Neuronal stem cell (in vitro differentiated cells): ENCODE measurements around the gene FHOD3.

ENCODE experiments used
- DNase-seq: peaks from one replicate; pipeline ENCODE4 v3.0.0-alpha.2; 2013; ENCODE audit warnings: low spot score
- H2AFZ ChIP-seq: one replicate; pipeline ENCODE4 v1.6.1; 2013; ENCODE audit warnings: mild to moderate bottlenecking, low read length, inconsistent platforms
- H2AK5ac ChIP-seq: 2 replicates; pipeline ENCODE4 v1.6.1; 2013; ENCODE audit warnings: low read depth, mild to moderate bottlenecking, inconsistent platforms, low read length, moderate library complexity, mixed read lengths
- H2BK120ac ChIP-seq: 2 replicates; pipeline ENCODE4 v1.6.1; 2013; ENCODE audit warnings: low read depth, mild to moderate bottlenecking, inconsistent platforms, low read length, moderate library complexity, mixed read lengths
- H2BK12ac ChIP-seq: one replicate; pipeline ENCODE4 v1.6.1; 2013; ENCODE audit warnings: low read length, inconsistent platforms
- H2BK15ac ChIP-seq: 2 replicates; pipeline ENCODE4 v1.6.1; 2013; ENCODE audit warnings: mild to moderate bottlenecking, low read length, inconsistent platforms, mixed read lengths
- H2BK5ac ChIP-seq: one replicate; pipeline ENCODE4 v1.6.1; 2013; ENCODE audit warnings: inconsistent platforms, mild to moderate bottlenecking, low read length, moderate library complexity
- H3K14ac ChIP-seq: one replicate; pipeline ENCODE4 v1.6.1; 2013; ENCODE audit warnings: low read length, inconsistent platforms
- H3K18ac ChIP-seq: 2 replicates; pipeline ENCODE4 v1.6.1; 2013; ENCODE audit warnings: low read length, inconsistent platforms
- H3K23ac ChIP-seq: 2 replicates; pipeline ENCODE4 v1.6.1; 2013; ENCODE audit warnings: low read depth, mild to moderate bottlenecking, mixed read lengths, low read length, inconsistent platforms; ENCODE audit not compliant: poor library complexity
- H3K27ac ChIP-seq: replicated peaks from 3 replicates; pipeline ENCODE4 v1.5.1; 2013; ENCODE audit warnings: low read length, inconsistent platforms
- H3K27me3 ChIP-seq, 3 experiments: 2 replicates each; pipeline ENCODE4 v1.6.1; 2013; ENCODE audit warnings: low read length in 3 of 3, mild to moderate bottlenecking in 2 of 3, inconsistent platforms in 1 of 3, low read depth in 1 of 3, mixed read lengths in 1 of 3, moderate library complexity in 1 of 3; ENCODE audit not compliant: control insufficient read depth in 3 of 3, insufficient read depth in 3 of 3
- H3K36me3 ChIP-seq, 2 donors: replicated peaks in 1 of 2; 2 replicates each; pipeline ENCODE4 v1.6.1; 2013; ENCODE audit warnings: low read length in 2 of 2; ENCODE audit not compliant: control insufficient read depth in 2 of 2, insufficient read depth in 2 of 2
- H3K4ac ChIP-seq: 2 replicates; pipeline ENCODE4 v1.6.1; 2013; ENCODE audit warnings: inconsistent platforms, mild to moderate bottlenecking, low read length, moderate library complexity
- H3K4me1 ChIP-seq, 2 donors: 1 replicate in 1 of 2; 2 replicates in 1 of 2; pipeline ENCODE4 v1.6.1; 2013; ENCODE audit warnings: low read length in 2 of 2, low read depth in 1 of 2; ENCODE audit not compliant: control insufficient read depth in 2 of 2, insufficient read depth in 1 of 2
- H3K4me2 ChIP-seq: one replicate; pipeline ENCODE4 v1.6.1; 2013; ENCODE audit warnings: mild to moderate bottlenecking, low read length, inconsistent platforms; ENCODE audit not compliant: insufficient read depth, poor library complexity, severe bottlenecking
- H3K4me3 ChIP-seq, 2 donors: 2 replicates each; pipeline ENCODE4 v1.5.1; 2013; ENCODE audit warnings: low read length in 2 of 2, mild to moderate bottlenecking in 2 of 2, inconsistent platforms in 1 of 2, moderate library complexity in 1 of 2
- H3K79me1 ChIP-seq: one replicate; pipeline ENCODE4 v1.6.1; 2013; ENCODE audit warnings: low read depth, mild to moderate bottlenecking, inconsistent platforms, low read length, moderate library complexity
- H3K9ac ChIP-seq: one replicate; pipeline ENCODE4 v1.6.1; 2013; ENCODE audit warnings: mild to moderate bottlenecking, low read depth, low read length, inconsistent platforms; ENCODE audit not compliant: poor library complexity
- H3K9me3 ChIP-seq, 2 donors: replicated peaks in 1 of 2; 2 replicates each; pipeline versions ENCODE3 to v1.6.1; 2013; ENCODE audit warnings: low read length in 2 of 2, mild to moderate bottlenecking in 2 of 2, inconsistent platforms in 1 of 2, low read depth in 1 of 2, mixed read lengths in 1 of 2, moderate library complexity in 1 of 2; ENCODE audit not compliant: control insufficient read depth in 2 of 2, insufficient read depth in 1 of 2
- H4K8ac ChIP-seq: one replicate; pipeline ENCODE4 v1.6.1; 2013; ENCODE audit warnings: low read depth, mild to moderate bottlenecking, inconsistent platforms, low read length, moderate library complexity
- H4K91ac ChIP-seq: one replicate; pipeline ENCODE4 v1.6.1; 2013; ENCODE audit warnings: low read length, low read depth, mild to moderate bottlenecking, inconsistent platforms; ENCODE audit not compliant: poor library complexity
- WGBS, 2 donors: extraction: QIAGEN DNeasy Blood & Tissue Kit; methylation state at CpG; one replicate each; pipeline ENCODE4 v1.1.7; 2013; ENCODE audit warnings: missing lambda C conversion rate in 2 of 2, mixed read lengths in 1 of 2; ENCODE audit not compliant: insufficient read length in 2 of 2, insufficient replicate concordance in 1 of 2; ENCODE audit errors: extremely low coverage in 2 of 2; 5-methylcytosine and 5-hydroxymethylcytosine counted together

The FHOD3 gene

GRCh38 chr18:36374262-36374661, 76.7 kb downstream of the FHOD3 start:
- Histone ChIP-seq H3K9me3 (peaks cover 2 to 3% of the 10 kb centered on the region in 2 donors), H3K36me3 (peaks cover 0 to 34% of the 10 kb centered on the region in 2 donors), H4K8ac (no peak overlapping the region), H3K27me3 (no peaks in the 10 kb centered on the region), H2BK120ac (no peak overlapping the region), H3K18ac (no peak overlapping the region), H3K4me3 (no peak overlapping the region), H3K4me2 (no peak overlapping the region), H3K27ac (no peak overlapping the region), H3K9ac (no peak overlapping the region), H2BK15ac (no peak overlapping the region), H2AFZ (no peak overlapping the region), H4K91ac (no peak overlapping the region), H3K4me1 (peaks cover 0 to 6% of the 10 kb centered on the region in 2 donors), H3K14ac (no peak overlapping the region), H3K79me1 (no peaks in the 10 kb centered on the region), H2AK5ac (no peak overlapping the region), H3K4ac (no peak overlapping the region), H3K23ac (no peak overlapping the region), H2BK12ac (no peak overlapping the region), H2BK5ac (no peak overlapping the region)
- WGBS, 2 donors, result no CpG with 5 or more reads among the region's 3 CpGs
- DNase-seq, result no peak

- Histone ChIP-seq H2BK5ac (no peak overlapping the region), H4K8ac (no peak overlapping the region), H3K4ac (no peak overlapping the region), H3K14ac (no peak overlapping the region), H3K27me3 (no peaks in the 10 kb centered on the region), H3K36me3 (peaks cover 0 to 30% of the 10 kb centered on the region in 2 donors), H3K18ac (no peak overlapping the region), H4K91ac (no peak overlapping the region), H3K27ac (no peak overlapping the region), H3K4me1 (peaks cover 0 to 6% of the 10 kb centered on the region in 2 donors), H3K4me3 (no peak overlapping the region), H3K9me3 (peaks cover 0 to 3% of the 10 kb centered on the region in 2 donors), H2BK12ac (no peak overlapping the region), H3K4me2 (no peak overlapping the region), H2AFZ (no peak overlapping the region), H3K23ac (no peak overlapping the region), H3K9ac (no peak overlapping the region), H2AK5ac (no peak overlapping the region), H2BK15ac (no peak overlapping the region), H2BK120ac (no peak overlapping the region), H3K79me1 (no peaks in the 10 kb centered on the region)
- no CpG with 5 or more reads among the region's 5 CpGs for WGBS, 2 donors
- no peak for DNase-seq
Observed at GRCh38 chr18:36375118-36375517, 77.6 kb downstream of the FHOD3 start.

GRCh38 chr18:36376361-36376760, 78.8 kb downstream of the FHOD3 start:
- H3K9me3 ChIP-seq, result peaks cover 0 to 2% of the 10 kb centered on the region in 2 donors
- H3K4ac ChIP-seq, result no peak overlapping the region
- H3K14ac ChIP-seq, result no peak overlapping the region
- no CpG with 5 or more reads among the region's 1 CpG for WGBS, 2 donors
- no peaks in the 10 kb centered on the region for H3K79me1 ChIP-seq
- peaks cover 0 to 6% of the 10 kb centered on the region in 2 donors for H3K4me1 ChIP-seq
- H3K18ac ChIP-seq, result no peak overlapping the region
- no peak for DNase-seq
- H4K8ac ChIP-seq, result no peak overlapping the region
- H3K36me3 ChIP-seq, result peaks cover 0 to 32% of the 10 kb centered on the region in 2 donors
- no peaks in the 10 kb centered on the region for H3K27me3 ChIP-seq
- no peak overlapping the region for H2BK12ac ChIP-seq
- no peak overlapping the region for H3K27ac ChIP-seq
- H2AK5ac ChIP-seq, result no peak overlapping the region
- no peak overlapping the region for H2BK15ac ChIP-seq
- no peak overlapping the region for H2AFZ ChIP-seq
- H3K4me3 ChIP-seq, result no peak overlapping the region
- H3K9ac ChIP-seq, result no peak overlapping the region
- no peak overlapping the region for H3K23ac ChIP-seq
- no peak overlapping the region for H4K91ac ChIP-seq
- no peak overlapping the region for H3K4me2 ChIP-seq
- no peak overlapping the region for H2BK5ac ChIP-seq
- no peak overlapping the region for H2BK120ac ChIP-seq

DNA sequence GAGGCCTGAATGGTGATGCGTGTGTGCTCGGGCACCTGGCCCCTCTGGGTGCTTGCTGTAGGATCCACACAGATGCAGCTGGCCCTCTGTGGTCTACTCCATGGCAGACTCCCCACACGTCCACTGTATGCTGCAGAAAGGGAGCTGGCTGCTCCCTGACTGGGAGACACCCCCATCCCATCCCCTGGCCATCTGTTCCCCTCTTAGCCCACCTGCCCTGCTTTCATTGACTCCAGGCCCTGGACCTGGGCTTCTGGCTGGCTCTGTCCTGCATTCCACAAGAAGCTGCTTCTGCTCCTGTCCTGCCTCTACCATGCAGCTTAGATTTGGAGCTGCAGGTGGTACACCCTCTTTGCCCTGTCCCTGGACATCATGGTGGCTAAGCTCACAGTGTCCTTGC, 80.1 kb downstream of the FHOD3 start:
- H3K79me1 ChIP-seq, result no peaks in the 10 kb centered on the region
- H2AFZ ChIP-seq, result no peak overlapping the region
- H3K14ac ChIP-seq, result no peak overlapping the region
- H3K23ac ChIP-seq, result no peak overlapping the region
- no peak overlapping the region for H2AK5ac ChIP-seq
- no peak overlapping the region for H2BK12ac ChIP-seq
- H3K9me3 ChIP-seq, result no peaks in the 10 kb centered on the region
- no peak overlapping the region for H2BK120ac ChIP-seq
- H3K4ac ChIP-seq, result no peak overlapping the region
- no CpG with 5 or more reads among the region's 3 CpGs for whole genome bisulfite sequencing, 2 donors
- DNase-seq, result no peak
- H4K8ac ChIP-seq, result peak overlapping the region; percentile 49
- H2BK15ac ChIP-seq, result no peak overlapping the region
- H3K4me1 ChIP-seq, result peaks cover 4 to 6% of the 10 kb centered on the region in 2 donors
- H3K4me3 ChIP-seq, result no peak overlapping the region
- H2BK5ac ChIP-seq, result no peak overlapping the region
- peak overlapping the region; percentile 38 for H3K18ac ChIP-seq
- H3K9ac ChIP-seq, result peak overlapping the region; percentile 9
- H3K27ac ChIP-seq, result no peak overlapping the region
- no peak overlapping the region for H4K91ac ChIP-seq
- peaks cover 2 to 26% of the 10 kb centered on the region in 2 donors for H3K36me3 ChIP-seq
- no peak overlapping the region for H3K4me2 ChIP-seq
- no peaks in the 10 kb centered on the region for H3K27me3 ChIP-seq
